ENCODE data around the gene SUMO4.

DNA sequence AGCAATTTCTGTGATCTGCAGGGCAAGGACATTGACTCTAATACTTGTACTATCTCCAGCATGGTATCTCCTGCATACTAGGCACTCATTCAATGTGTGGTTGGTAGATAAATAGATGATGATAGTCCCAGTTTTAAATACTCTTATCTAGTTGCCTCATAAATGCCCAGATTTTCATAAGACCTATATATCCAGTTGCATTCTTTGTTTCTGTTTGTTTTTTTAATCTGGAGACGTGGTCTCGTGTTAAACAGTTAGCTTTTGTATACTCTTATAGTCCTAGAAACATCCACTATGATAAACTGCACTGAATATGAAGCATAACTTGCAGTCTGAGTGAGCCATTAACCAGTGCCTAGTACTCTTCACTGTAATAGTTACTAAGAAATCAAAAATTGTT, 35.5 kb upstream of the SUMO4 start:
- no peak for TF ChIP-seq POLR2AphosphoS5 (IDR thresholded peaks at IDR 0.05; ENCODE audit: low read length)
- no peak for TF ChIP-seq RAD21 (IDR thresholded peaks at IDR 0.05; ENCODE audit: insufficient read depth, low read depth, low read length)
